C1 segment of cervical spinal cord (tissue), 14 donors: ENCODE data around the gene SMIM27.
A peak's percentile ranks its signal among the peaks of the same experiment; 100 is the strongest.
"Not testable (repeated sequence)": the region's sequence is repeated elsewhere in the genome, so short reads cannot be mapped to it uniquely, and the experiment has no call there.

Experiments
- DNase-seq, 14 donors: peaks; one replicate each; lab custom pipeline; 2025; lab: John Stamatoyannopoulos, UW

SMIM27 gene, protein sequence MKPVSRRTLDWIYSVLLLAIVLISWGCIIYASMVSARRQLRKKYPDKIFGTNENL

DNA sequence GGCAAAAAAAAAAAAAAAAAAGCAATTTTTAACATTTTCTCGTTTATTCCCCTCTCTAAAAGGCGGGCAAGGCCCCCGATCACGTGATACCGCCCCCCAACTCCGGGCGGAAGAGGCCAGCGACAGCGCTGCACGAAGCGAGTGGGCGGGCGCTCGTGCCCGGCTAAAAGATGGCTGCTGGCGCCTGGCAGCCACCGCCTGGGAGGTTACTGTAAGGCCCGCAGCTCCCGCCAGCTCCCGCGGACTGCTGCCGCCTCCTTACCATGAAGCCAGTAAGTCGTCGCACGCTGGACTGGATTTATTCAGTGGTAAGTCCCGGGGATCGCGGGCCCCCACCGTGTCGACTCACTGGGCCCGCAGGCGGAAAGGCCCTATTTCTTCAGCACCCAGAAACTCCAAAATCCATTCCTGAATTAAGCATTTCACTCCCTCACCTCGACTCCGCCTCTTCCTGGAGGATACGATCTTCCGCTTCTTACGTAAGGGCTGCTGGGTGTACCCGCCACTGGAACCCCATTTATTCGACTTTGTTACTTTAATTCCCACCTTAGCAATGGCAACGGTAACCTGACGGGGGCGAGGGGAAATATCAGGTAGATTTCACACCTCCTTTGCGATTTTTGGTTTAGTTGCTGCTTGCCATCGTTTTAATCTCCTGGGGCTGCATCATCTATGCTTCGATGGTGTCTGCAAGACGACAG, at the start of gene SMIM27, which contains the start of gene TOPORS:
Gene SMIM27, plus strand, starts transcription at position 156 of the 701 bp plus-strand sequence. Its CDS starts 108 bp downstream, at position 264.
Gene TOPORS, minus strand, starts transcription at position 415 of the 701 bp plus-strand sequence. Its CDS starts 150 bp downstream, at position 265.
- peak; percentile 51 to 97 (median 91) for DNase-seq

DNA sequence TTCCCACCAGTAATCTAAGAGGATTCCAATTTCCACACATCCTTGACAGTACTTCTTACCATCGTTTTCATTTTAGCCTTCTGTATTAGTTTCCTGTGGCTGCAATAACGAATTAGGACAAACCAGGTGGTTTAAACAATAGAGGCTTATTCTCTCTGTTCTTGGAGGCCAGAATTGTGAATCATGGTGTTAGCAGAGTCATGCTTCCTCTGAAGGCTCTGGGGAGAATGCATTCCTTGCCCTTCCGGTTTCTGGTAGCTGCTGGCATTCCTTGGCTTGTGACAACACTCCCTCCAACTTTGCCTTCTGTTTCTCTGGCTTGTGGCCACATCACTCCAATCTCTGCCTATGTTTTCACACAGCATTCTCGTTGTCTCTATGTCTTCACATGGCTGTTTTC, 49.7 kb upstream of the SMIM27 start:
- no peak for DNase-seq

DNA sequence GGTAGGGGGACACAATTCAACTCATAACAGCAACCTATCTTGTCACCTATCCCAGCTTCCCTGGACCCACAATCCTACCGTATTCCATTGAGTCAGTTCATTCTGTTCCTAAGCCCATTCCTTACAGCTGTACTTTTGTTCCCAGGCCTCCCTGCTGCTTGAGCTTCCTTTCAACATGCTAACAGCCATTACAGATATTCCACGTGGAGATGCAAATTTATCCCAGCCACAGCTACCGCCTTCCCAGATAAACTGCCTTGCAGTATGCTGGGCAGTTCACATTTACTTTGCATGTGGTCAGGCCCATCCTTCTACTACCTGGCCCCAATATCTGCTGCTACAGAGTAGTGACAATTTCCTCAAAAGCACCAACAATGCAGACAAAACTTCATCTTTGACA, 49.1 kb upstream of the SMIM27 start:
- no peak for DNase-seq

DNA sequence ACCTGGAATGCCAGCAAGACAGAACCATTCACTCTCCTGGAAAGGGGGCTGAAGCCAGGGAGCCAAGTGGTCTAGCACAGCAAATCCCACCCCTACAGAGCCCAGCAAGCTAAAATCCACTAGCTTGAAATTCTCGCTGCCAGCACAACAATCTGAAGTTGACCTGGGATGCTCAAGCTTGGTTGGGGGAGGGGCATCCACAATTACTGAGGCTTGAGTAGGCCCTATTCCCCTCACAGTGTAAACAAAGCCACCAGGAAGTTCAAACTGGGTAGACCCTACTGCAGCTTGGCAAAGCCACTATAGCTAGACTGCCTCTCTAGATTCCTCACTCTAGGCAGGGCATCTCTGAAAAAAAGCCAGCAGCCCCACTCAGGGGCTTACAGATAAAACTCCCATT, 43.4 kb upstream of the SMIM27 start:
- no peak for DNase-seq

DNA sequence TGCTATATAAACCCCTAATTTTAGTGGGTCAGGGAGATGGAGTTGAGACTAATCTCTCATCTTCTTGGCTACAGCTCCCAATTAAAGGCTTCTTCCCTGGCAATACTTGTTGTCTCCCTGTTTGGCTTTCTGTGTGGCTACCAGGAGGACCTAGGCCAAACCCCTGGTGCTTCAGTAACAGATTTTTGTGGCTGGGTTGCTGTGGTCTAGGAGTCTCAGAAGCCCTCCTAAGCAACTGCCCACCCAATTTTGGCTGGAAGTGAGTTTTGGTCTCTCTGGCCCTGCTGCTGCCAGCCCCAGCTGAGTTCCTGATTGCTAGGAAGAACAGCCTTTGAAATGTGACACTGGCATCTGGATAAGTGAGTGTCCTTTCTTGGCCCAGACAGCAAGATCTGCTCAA, 35.9 kb upstream of the SMIM27 start:
- no peak for DNase-seq

DNA sequence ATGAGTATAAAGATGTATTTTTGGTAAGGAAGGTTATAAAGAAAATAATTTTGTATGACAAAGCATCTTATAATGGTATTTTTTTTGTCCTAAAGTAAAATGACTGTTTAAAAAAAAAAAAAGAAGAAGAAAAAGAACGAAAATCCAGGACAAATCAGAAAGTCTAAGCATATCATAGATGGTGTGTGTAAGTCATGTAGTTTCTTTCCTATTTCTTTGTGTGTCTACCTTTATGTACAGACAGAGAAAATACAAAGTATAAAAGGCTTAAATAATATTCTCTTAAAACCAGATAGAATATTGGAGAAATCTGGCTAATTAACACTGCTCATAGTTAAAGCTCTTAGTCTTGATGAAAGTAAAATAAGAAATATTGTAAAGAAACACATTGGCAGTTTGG, 33.9 kb upstream of the SMIM27 start:
- no peak for DNase-seq

DNA sequence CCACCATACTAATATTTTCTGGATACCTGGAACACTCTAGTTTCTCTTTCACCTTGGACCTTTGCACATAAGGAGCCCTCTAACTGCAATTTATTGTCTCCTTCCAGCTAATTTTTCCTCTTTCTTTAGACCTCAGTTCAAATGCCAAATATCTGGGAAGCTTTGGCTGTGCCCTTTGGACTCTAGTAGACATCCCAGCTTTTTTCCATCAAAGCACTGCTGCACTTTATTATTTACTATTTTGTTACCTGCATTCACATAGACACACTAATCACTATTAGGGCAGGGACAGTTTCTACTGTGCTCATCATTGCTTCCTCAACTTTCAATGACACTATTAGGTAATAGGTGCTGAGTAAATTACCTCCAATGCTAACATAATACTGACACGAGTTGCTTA, 28.2 kb upstream of the SMIM27 start:
- DNase-seq = no peak

DNA sequence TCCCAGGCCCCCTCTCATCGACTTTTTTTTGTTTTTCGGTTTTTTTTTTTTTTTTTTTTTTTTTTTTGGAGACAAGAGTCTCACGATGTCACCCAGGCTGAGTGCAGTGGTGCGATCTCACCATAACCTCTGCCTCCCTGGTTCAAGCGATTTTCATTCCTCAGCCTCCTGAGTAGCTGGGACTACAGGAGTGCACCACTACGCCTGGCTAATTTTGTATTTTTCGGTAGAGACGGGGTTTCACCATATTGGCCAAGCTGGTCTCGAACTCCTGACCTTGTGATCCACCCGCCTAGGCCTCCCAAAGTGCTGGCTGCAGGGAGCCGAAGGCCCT, 27.6 kb upstream of the SMIM27 start:
- not testable (repeated sequence) for DNase-seq

DNA sequence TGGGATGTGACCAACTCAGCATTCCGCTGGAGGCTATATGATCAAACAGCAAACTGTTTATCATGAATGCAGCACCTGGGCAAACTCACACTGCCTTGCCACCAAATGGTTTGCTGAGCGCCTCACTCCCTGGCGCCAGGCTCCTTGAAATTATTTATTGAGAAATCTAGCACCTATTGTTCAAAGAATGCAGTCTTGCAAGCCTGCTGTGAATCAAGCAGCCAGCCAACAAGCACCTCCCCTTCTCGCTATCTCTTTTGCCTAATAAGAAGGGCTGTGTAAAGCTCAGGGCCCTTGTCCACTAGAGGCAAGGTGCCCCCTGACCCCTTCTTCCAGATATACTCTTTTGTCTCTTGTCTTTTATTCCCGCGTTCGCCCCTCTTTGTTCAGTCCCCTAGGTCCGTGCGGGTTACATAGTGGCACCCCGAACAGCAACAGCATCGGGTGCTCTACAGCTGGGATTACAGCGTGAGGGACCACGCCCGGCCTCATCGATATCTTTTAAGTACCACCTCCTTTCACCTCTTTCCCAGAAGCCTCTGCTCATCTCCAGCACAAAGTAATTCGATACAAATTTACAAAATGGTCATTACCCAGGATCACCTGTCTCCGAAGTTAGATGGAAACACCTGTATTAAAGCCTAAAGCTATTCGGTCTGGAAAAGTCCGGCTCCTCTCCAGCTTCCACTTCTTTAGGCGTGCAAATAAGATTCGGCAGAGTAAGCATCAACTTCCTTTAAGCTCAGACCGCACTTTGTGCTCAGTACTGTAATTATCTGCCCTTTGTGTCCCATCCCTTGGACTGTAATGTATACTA, 27.0 kb upstream of the SMIM27 start:
- DNase-seq = peak in 4 of 14 donors; percentile 4 to 52 (median 38)

DNA sequence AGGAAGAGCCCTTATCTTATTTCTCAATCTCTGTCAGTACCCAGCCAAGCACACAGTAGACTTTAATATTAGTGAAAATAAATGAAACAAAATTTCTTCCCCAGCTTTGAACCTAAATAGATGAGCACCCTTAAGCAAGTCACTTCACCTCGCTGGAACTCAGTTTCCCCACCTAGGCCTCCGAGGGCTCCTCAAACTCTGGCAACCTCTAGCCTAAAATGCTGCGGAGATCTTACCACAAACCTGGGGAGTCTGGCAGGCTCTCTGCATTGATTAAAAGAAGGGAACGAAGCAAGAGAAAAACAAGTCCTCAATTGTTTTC, 26.5 kb upstream of the SMIM27 start:
- DNase-seq = peak in 1 of 14 donors; percentile 66

DNA sequence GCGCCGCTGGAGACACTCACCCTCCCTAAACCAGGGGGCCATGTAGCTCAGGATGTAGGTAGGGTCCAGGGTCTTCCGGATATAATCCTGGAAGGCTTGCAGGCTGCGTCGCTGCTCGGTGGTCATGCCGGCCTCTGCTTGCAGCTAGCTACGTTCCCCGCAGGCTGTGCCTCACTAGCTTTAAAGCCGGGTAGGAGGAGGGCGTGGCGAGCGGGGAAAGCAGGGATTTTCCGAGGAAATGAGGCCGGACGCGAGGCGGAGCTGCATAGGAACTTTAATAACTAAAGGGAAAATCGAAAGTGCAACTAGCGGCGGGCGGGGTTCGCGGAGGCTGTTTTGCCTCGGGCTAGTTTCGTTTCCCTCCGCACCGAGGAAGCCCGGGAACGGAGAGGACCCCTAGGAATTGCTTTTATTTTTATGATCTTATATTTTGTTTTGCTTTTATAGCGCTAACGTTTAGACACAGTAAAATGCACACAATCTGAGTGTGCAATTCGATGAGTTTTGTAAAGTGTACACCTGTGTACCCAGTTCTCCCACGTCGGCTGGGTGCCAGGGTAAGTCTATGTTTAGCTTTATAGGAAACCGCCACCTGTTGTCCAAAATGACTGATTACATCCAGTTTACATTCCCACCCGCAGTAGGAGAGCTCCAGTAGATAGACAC, 26.0 kb upstream of the SMIM27 start, which contains the start of gene RIGI:
Gene RIGI, minus strand, starts transcription at position 156 of the 666 bp plus-strand sequence. Its CDS starts 30 bp downstream, at position 126.
- DNase-seq = peak in 13 of 14 donors; percentile 24 to 86 (median 72)

DNA sequence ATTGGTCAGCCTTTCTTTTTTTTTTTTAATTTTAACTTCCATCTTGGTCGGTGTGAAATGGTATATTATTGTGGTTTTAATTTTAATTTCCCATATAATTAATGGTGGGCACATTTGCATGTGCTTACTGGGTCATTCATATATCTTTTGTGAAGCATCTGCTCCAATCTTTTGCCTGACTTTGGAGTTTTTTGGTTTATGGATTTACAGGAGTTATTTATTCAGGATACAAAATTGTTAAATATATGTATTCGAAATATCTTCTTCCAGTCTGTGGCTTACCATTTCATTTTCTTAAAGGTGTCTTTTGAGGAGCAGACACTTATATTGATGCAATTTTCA, 25.4 kb upstream of the SMIM27 start:
- no peak for DNase-seq

DNA sequence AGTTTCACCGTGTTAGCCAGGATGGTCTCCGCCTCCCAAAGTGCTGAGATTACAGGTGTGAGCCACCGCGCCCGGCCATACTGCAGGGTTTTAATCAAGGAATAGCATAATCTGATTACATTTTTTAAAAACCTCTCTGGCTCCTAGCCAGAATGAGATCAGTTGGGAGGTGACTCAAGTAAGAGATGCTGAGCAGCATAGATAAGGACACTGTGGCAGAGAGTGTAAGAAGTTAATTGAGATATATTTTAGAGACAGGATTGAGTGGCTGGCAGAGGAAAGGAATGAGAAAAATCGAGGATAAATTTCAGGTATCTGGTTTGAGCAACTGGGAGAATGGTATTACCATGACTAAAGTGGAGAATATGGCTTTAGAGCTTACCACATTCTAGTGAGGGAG, 18.8 kb upstream of the SMIM27 start:
- no peak for DNase-seq

DNA sequence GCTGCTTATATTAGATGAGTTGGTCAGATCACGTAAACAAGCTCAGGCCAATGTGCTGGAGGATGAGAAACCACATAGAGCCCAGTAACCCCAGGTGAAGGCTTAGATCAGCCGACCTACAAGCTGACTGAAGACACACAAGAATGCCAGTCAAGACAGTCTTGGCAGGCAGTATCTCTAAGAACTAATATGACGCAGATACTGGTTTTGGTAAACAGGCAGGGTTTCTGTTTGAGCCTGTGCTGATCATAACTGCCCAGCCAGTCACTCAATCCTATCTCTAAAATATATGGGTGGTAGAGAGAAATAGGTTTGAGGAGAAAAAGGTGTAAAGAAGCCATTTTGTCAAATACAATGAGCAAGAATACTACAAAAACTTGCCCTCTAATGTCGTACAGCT, 18.3 kb upstream of the SMIM27 start:
- no peak for DNase-seq

DNA sequence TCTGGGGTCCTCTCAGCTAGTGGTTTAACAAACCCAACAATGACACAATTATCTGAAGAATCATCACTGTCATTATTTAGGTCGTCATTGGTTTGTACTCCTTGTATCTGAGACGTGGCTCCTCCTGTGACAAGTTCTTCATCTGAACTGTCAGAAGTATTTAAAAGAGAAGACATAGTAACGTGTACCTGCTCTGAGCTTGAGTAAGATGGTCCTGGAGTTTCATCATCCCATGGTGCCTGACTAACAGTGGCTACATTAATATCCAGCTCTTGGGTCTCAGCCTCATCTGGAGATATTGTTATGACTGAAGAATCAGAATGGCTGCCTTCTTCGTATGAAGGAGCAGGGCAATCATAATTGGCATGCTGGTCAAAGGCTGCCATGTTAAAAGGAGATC, 9.1 kb upstream of the SMIM27 start:
- no peak for DNase-seq

DNA sequence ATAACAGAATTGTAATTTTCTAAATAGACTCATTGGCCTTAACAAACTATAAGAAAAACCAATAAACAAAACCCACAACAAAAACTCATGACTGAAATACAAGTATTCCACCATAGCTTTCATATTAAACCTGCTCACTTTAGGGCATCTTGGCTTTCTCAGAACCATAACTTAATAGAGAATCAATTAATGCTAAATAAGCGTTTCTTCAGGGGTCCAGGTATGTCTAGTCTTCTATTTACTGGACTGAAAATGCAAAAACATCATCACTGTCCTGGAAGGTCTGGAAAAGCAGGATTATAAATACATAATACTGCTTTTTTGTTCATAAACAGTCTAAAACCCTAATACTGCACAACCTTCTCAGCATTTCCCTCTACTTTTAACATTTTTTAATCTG, 6.2 kb upstream of the SMIM27 start:
- no peak for DNase-seq

DNA sequence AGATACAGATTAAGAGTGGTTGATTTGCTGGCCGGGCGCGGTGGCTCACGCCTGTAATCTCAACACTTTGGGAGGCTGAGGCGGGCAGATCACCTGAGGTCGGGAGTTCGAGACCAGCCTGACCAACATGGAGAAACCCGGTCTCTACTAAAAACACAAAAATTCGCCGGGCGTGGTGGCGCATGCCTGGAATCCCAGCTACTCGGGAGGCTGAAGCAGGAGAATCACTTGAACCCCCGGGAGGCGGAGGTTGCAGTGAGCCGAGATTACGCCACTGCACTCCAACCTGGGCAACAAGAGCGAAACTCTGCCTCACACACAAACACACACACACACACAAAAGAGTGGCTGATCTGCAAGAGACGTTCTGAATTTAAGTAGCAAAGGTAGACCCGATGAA, 3.9 kb upstream of the SMIM27 start:
- DNase-seq = not testable (repeated sequence)

DNA sequence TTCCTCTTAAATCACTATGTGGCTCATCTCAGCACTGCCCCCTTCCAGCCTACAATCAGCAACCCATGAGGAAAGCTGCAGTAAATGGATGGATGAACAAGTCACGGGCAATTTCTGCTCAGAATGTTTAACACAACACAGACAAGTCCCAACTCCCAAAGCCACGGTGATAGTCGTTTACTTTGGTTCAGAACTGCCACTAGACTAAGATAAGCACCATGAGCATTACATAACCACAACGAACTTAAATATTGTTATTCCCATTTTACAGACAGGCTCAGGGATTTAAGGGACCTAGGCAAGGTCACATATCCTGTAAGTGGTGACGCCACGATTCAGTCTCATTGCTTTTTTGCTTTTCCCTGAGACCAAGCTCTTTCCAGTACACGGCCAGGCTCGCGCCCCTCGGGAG, 2.0 kb upstream of the SMIM27 start:
- DNase-seq = peak in 3 of 14 donors; percentile 7 to 40 (median 19)

DNA sequence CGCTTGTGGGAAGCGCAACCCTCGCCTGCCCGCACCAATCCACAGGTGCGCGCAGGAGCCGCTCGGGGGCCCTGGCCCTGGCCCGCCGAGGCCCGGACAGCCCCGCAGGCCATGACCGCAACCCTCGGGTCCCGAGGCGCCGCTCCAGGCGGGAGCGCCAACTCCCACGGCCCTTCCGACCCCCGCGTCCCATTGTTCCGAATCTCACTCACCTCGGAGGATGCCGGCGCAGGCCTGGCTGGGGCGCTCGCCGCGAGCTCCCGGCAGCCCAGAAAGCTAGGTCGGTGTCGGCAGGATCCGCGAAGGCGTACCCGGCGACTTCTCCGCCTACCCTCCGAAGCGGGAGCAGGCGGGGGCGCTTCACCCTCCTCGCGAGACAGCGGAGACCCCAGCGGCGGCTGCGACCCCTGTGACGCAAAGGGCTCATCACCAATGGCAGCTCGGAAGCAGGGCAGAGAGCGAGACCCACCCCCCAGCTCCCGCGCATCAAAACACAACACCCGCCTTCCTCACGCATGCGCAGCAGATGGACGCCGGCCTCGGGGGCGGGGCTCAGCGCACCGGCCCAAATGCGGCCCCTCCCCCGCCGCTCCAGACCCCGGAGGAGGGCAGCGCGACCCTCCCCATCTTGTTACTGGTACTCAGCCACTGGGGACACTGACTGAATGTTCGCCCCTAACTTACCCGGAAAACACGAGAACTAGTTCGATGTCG, 1.4 kb upstream of the SMIM27 start:
- peak; percentile 50 to 96 (median 90) for DNase-seq

DNA sequence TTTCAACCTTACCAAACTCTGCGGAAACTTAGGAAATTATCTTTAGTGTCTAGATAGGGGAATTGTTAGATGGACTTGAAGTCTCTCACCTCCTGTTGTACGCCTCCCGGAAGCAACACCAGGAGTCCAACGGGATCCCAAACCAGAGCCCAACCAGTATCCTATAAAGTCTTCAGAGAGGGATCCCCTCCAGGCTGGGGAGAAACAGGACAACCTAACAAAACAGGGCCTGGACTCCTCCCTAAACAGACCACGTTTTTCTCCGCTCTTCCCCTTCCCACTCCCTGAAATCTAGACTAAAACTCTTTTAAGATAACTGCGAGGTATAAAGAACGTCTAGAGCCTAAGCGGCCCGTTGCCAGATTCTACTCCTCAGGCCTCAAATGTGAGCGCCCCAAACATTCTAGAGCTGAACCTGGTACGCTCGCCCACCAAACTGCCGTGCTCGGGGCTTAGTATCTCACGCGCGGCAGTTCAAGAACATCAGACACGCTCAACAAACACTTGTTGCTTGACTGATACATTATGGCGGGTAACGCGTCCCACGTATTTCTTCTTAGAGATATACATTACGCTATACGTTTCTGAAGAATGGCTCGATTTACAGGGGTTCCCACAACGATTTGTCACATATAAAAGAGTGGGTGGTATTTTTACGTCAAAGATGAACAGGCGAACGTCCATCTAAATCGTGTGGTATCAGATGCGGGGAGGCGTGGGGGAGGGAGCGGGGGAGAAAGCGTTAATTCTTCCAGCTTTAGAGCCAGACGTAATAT, 663 bp upstream of the SMIM27 start:
- DNase-seq = peak in 9 of 14 donors; percentile 31 to 83 (median 60)

DNA sequence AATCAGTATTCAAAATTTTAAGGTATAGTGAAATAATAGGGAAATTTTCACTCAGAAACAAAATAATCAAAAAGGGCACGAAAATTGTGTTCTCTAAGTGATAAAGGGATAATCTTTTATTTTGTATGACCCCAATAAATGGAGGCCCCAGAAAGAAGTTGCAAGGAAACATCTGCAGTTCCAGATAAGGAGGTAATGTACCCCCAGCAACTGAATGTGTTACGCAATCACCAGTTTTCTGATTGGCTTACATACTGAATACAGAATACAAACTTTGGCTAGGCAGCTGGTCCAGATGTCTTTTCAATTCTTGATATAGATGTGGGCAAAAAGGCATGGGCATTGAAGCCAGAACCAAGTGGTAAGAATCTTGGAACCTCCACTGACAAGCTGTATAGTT, 2.0 kb downstream of the SMIM27 start:
- DNase-seq = no peak
